Suprapubic skin (tissue), 4 donors: ENCODE data around the gene PPP1R15B. TPM values are rescaled to one million over a fixed set of nuclear protein-coding genes. Genes with fewer than 3 reads are reported as not detected.
A peak's percentile ranks its signal among the peaks of the same experiment; 100 is the strongest.

Source experiments
- DNase-seq, 2 donors: peaks; one replicate each; pipeline ENCODE4 v3.0.0-alpha.2; 2019; ENCODE audit warnings: low spot score in 2 of 2
- H3K27ac ChIP-seq: fragments of 200-600 bp; sonication (generic); one replicate; pipeline ENCODE4 v1.5.1; 2019
- H3K27me3 ChIP-seq: fragments of 200-600 bp; sonication (generic); one replicate; pipeline ENCODE4 v1.5.1; 2019
- H3K36me3 ChIP-seq: fragments of 200-600 bp; sonication (generic); one replicate; pipeline ENCODE4 v1.5.1; 2019
- H3K4me1 ChIP-seq: fragments of 200-600 bp; sonication (generic); one replicate; pipeline ENCODE4 v1.5.1; 2019
- H3K4me3 ChIP-seq: fragments of 200-600 bp; sonication (generic); one replicate; pipeline ENCODE4 v1.5.1; 2019; ENCODE audit warnings: mild to moderate bottlenecking
- H3K9me3 ChIP-seq: fragments of 200-600 bp; sonication (generic); one replicate; pipeline ENCODE4 v1.5.1; 2019
- CTCF ChIP-seq, 2 donors: fragments of 200-600 bp in 1 of 2; fragments of 450-650 bp in 1 of 2; sonication (generic) in 1 of 2; IDR thresholded peaks; one replicate each; pipeline ENCODE4 v1.5.1; 2016 to 2019; ENCODE audit warnings: antibody characterized with exemption in 2 of 2, mild to moderate bottlenecking in 1 of 2, moderate library complexity in 1 of 2
- EP300 ChIP-seq: sonication (generic); formaldehyde crosslinking; IDR thresholded peaks from one replicate; pipeline ENCODE4 v1.6.1; 2017; ENCODE audit warnings: antibody characterized with exemption
- POLR2A ChIP-seq, 2 donors: fragments of 450-650 bp; IDR thresholded peaks; one replicate each; pipeline ENCODE4 v1.6.1; 2017; ENCODE audit warnings: antibody characterized with exemption in 2 of 2, mild to moderate bottlenecking in 2 of 2, moderate library complexity in 2 of 2
- POLR2AphosphoS5 ChIP-seq, 3 donors: sonication (generic); formaldehyde crosslinking; IDR thresholded peaks; one replicate each; pipeline ENCODE4 v1.6.1; 2017; ENCODE audit warnings: antibody characterized with exemption in 3 of 3
- WGBS: methylation state at CpG from one replicate; pipeline ENCODE4 v1.1.5; 2018; 5-methylcytosine and 5-hydroxymethylcytosine counted together
- total RNA-seq, 4 donors: library from RNA; depleted of rRNA; stranded (reverse); fragments of >200 nt; gene quantifications; one replicate each; pipeline ENCODE4 v1.1.0, GENCODE V29; 2016

Gene PPP1R15B
- total RNA-seq, 4 donors from 2014 or later = 51.2 to 66.4 (median 56.7) TPM

GRCh38 chr1:204408074-204408507, 3.5 kb downstream of the PPP1R15B start:
- H3K4me1 ChIP-seq = peaks cover 42% of the 10 kb centered on the region
- H3K27ac ChIP-seq = no peak overlapping the region

GRCh38 chr1:204407295-204407971, 4.2 kb downstream of the PPP1R15B start:
- no peak overlapping the region for H3K27ac ChIP-seq
- WGBS = 3% methylated on average over 3 of the region's 3 CpGs
- no peak for TF ChIP-seq CTCF (IDR thresholded peaks at IDR 0.05)
- no peak for TF ChIP-seq POLR2A (IDR thresholded peaks at IDR 0.05)
- no peak for TF ChIP-seq POLR2AphosphoS5 (IDR thresholded peaks at IDR 0.05)
- TF ChIP-seq EP300 = no peak
- peaks cover 35% of the 10 kb centered on the region for H3K4me1 ChIP-seq
- no peaks in the 10 kb centered on the region for H3K27me3 ChIP-seq
- H3K9me3 ChIP-seq = no peaks in the 10 kb centered on the region
- H3K36me3 ChIP-seq = peaks cover 25% of the 10 kb centered on the region
- DNase-seq = no peak
- peak overlapping the region; percentile 70 for H3K4me3 ChIP-seq

More at GRCh38 chr1:204408074-204408507, 3.5 kb downstream of the PPP1R15B start:
- no peaks in the 10 kb centered on the region for H3K27me3 ChIP-seq
- TF ChIP-seq CTCF (IDR thresholded peaks at IDR 0.05) (no peak), EP300 (no peak), POLR2A (IDR thresholded peaks at IDR 0.05) (no peak), POLR2AphosphoS5 (IDR thresholded peaks at IDR 0.05) (no peak)
- WGBS = 0% methylated on average over 2 of the region's 2 CpGs
- peaks cover 18% of the 10 kb centered on the region for H3K36me3 ChIP-seq
- peak; percentile 85 to 91 for DNase-seq
- no peaks in the 10 kb centered on the region for H3K9me3 ChIP-seq
- H3K4me3 ChIP-seq = peak overlapping the region; percentile 70

- 55% methylated on average over 4 of the region's 4 CpGs for WGBS
- DNase-seq = no peak
- Histone ChIP-seq H3K27ac (no peak overlapping the region), H3K4me3 (peak overlapping the region; percentile 70), H3K27me3 (no peaks in the 10 kb centered on the region), H3K36me3 (peaks cover 27% of the 10 kb centered on the region), H3K9me3 (no peaks in the 10 kb centered on the region), H3K4me1 (peaks cover 32% of the 10 kb centered on the region)
- TF ChIP-seq CTCF (IDR thresholded peaks at IDR 0.05) (no peak), POLR2AphosphoS5 (IDR thresholded peaks at IDR 0.05) (no peak), POLR2A (IDR thresholded peaks at IDR 0.05) (no peak), EP300 (no peak)
These were observed 5.0 kb downstream of the PPP1R15B start for GRCh38 chr1:204406621-204407020.

GRCh38 chr1:204405988-204406387, 5.6 kb downstream of the PPP1R15B start:
- no peak for TF ChIP-seq POLR2AphosphoS5 (IDR thresholded peaks at IDR 0.05)
- Histone ChIP-seq H3K4me1 (peaks cover 32% of the 10 kb centered on the region), H3K4me3 (peak overlapping the region; percentile 70), H3K27me3 (no peaks in the 10 kb centered on the region), H3K9me3 (no peaks in the 10 kb centered on the region), H3K36me3 (peaks cover 30% of the 10 kb centered on the region), H3K27ac (no peak overlapping the region)
- 35% methylated on average over 2 of the region's 2 CpGs for WGBS
- DNase-seq = no peak

GRCh38 chr1:204404629-204405028, 7.0 kb downstream of the PPP1R15B start:
- DNase-seq = no peak
- Histone ChIP-seq H3K27me3 (no peaks in the 10 kb centered on the region), H3K4me3 (no peak overlapping the region), H3K4me1 (peaks cover 32% of the 10 kb centered on the region), H3K9me3 (no peaks in the 10 kb centered on the region), H3K27ac (no peak overlapping the region), H3K36me3 (peaks cover 43% of the 10 kb centered on the region)
- WGBS = 73% methylated on average over 2 of the region's 2 CpGs
- TF ChIP-seq CTCF (IDR thresholded peaks at IDR 0.05) (no peak), POLR2AphosphoS5 (IDR thresholded peaks at IDR 0.05) (no peak), EP300 (no peak), POLR2A (IDR thresholded peaks at IDR 0.05) (no peak)
